Left ventricle myocardium inferior (tissue), 1 donor: ENCODE measurements around the gene AEBP2. TPM values are rescaled to one million over a fixed set of nuclear protein-coding genes. Genes with fewer than 3 reads are reported as not detected.

Experiments
- DNase-seq: peaks from one replicate; pipeline ENCODE4 v3.0.0-alpha.2; 2020
- H3K27ac ChIP-seq: fragments of 200-600 bp; replicated peaks from 2 replicates; pipeline ENCODE4 v1.8.0; 2021
- H3K27me3 ChIP-seq: fragments of 200-600 bp; 2 replicates; pipeline ENCODE4 v1.8.0; 2021; ENCODE audit warnings: low read depth
- H3K36me3 ChIP-seq: fragments of 200-600 bp; 2 replicates; pipeline ENCODE4 v1.8.0; 2021
- H3K4me1 ChIP-seq: fragments of 200-600 bp; 2 replicates; pipeline ENCODE4 v1.8.0; 2021
- H3K4me3 ChIP-seq: fragments of 200-600 bp; 2 replicates; pipeline ENCODE4 v1.8.0; 2021; ENCODE audit warnings: mild to moderate bottlenecking, moderate library complexity
- H3K9me3 ChIP-seq: fragments of 200-600 bp; replicated peaks from 2 replicates; pipeline ENCODE4 v1.8.0; 2021
- intact Hi-C: fragments of 100-400 bp; cut with micrococcal nuclease; formaldehyde crosslinking; loops from one replicate; pipeline ENCODE4 v1.11.0; 2022
- total RNA-seq: library from RNA; stranded (reverse); fragmentation: NEBNext Ultra II Directional; extraction: Animal tissue kit (Norgen Biotek cat#: 25700); gene quantifications from one replicate; pipeline ENCODE4 v1.2.1, GENCODE V29; 2021
- TF ChIP-seq, protein P1 (sequence below): fragments of 200-600 bp; IDR thresholded peaks from 2 replicates; pipeline ENCODE4 v1.8.0; 2021; ENCODE audit warnings: antibody characterized with exemption, mild to moderate bottlenecking, borderline replicate concordance
- donor health status: DM: no; HTN: yes; CAD: no; lungs with severe emphysema.

The AEBP2 gene
- total RNA-seq, 1 donor from 2014 or later: 22.8 TPM

DNA sequence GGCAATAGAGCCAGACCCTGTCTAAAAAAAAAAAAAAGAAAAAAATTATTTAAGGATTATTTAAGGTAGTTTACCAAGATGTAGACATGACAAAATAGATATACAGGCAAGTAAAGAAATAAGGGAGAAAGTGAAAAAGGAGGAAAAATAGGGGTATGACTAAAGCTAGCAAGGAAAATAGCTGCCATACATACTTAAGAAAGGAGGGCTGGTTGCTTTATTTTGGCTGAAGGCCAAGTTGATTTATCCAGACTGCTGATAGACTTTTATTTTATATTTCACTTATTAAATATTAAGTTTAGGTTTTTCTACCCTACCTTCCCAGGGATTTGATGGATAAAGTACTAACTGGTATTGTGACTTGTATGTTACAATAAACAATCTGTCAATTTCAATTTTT is 8.3 kb upstream of the AEBP2 start:
- no peak overlapping the region for H3K4me3 ChIP-seq
- peaks cover 6% of the 10 kb centered on the region for H3K4me1 ChIP-seq
- DNase-seq: no peak
- H3K27me3 ChIP-seq: no peaks in the 10 kb centered on the region
- TF ChIP-seq, protein P1, sequence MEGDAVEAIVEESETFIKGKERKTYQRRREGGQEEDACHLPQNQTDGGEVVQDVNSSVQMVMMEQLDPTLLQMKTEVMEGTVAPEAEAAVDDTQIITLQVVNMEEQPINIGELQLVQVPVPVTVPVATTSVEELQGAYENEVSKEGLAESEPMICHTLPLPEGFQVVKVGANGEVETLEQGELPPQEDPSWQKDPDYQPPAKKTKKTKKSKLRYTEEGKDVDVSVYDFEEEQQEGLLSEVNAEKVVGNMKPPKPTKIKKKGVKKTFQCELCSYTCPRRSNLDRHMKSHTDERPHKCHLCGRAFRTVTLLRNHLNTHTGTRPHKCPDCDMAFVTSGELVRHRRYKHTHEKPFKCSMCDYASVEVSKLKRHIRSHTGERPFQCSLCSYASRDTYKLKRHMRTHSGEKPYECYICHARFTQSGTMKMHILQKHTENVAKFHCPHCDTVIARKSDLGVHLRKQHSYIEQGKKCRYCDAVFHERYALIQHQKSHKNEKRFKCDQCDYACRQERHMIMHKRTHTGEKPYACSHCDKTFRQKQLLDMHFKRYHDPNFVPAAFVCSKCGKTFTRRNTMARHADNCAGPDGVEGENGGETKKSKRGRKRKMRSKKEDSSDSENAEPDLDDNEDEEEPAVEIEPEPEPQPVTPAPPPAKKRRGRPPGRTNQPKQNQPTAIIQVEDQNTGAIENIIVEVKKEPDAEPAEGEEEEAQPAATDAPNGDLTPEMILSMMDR: no peak
- H3K36me3 ChIP-seq: no peaks in the 10 kb centered on the region
- peaks cover 8% of the 10 kb centered on the region for H3K9me3 ChIP-seq
- intact Hi-C loops: no loop called here
- no peak overlapping the region for H3K27ac ChIP-seq

DNA sequence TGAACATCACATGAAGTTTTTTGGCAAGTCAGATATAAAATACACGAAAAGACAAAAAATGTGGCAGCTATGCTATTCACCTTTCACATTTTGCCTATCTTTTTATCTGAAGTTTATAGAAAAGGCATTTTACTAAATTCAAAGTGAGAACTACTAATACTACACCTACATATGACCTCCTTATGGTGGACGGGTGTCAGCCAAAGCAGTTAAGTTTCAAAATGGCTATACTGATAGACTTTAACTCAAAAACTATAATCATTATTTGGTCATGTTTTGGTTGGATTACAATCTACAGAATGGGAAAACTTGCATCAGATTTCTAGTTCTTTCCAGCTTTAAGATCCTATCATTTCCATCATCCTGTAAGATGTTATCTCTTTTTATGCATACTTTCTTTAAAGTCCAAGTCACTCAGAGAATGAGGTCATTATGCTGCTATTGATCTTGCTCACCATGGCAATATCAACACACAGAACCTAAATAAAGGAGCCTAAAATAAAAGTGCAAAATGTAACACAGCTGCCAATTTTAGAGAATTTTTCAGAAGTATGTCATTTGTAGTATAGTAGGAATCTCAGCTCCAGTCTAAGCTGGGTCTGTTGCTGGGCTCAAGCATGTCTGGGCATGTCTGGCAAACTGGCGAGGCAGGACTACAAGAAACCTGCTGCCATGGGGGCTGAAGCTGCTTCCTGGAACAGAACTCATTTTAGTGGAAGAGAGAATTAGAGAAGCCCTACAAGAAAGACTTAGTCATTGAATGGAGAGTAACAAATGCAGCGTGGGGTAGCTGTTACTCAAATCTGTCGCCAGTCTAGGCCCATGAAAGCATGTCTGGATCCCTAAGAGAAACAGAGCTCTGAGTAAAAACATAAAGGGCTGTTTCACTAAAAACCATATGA is 7.6 kb upstream of the AEBP2 start:
- H3K36me3 ChIP-seq: no peaks in the 10 kb centered on the region
- H3K27me3 ChIP-seq: no peaks in the 10 kb centered on the region
- intact Hi-C loops: no loop called here
- H3K27ac ChIP-seq: no peak overlapping the region
- H3K4me1 ChIP-seq: peaks cover 6% of the 10 kb centered on the region
- TF ChIP-seq, protein P1: no peak
- H3K4me3 ChIP-seq: no peak overlapping the region
- no peak for DNase-seq
- peaks cover 1% of the 10 kb centered on the region for H3K9me3 ChIP-seq

DNA sequence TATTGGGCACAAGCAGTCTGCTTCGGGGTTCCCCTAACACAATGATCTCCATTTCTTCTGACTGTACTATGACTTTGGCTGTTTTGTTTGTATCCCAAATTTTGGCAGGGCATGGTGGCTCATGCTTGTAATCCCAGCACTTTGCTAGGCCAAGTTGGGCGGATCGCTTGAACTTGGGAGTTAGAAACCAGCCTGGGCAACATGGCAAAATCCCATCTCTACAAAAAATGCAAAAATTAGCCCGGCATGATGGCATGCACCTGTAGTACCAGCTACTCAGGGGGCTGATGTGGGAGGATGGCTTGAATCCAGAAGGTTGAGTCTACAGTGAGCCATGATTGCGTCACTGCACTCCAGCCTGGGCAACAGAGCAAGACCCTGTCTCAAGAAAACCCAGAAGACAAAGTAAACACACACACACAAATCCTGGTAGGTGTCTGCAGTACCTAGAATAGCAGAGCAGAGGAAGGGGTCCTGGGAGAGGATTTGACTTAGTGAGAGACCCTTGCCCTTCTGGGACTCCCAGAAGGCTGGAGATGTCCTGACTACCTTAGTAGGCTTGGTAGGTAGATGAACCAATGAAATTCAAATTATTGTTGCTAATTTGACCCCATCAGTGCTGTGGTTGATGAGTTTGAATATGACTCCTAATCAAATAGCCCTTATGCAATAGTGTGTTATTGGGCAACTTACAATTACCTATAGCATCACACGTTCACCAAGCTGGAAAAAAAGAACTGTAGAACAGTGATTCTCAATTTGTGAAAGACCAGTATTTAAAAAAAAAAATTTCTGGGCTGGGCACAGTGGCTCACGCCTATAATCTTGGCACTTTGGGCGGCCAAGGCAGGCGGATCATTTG is 6.8 kb upstream of the AEBP2 start:
- intact Hi-C loops: no loop called here

DNA sequence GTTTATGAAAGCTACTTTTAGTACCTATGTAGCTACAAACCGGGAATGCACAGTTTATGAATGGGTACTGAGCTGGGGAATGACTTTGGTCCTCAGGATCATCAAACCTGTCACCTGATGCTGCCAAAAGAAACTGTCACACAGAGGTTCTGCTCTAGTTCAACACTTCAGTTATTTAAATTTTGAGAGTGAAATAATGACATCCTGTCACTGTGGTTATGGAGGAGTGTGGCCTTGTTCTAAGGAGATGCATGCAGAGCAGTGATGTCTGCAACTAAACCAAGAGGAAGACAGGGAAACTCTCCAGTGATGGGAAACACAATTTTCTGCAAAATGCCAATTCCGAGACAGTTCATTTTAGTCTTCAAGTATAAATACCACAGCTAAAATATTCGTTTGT is 4.8 kb upstream of the AEBP2 start:
- DNase-seq: no peak
- intact Hi-C loops: no loop called here
- H3K27me3 ChIP-seq: no peaks in the 10 kb centered on the region
- H3K4me1 ChIP-seq: peaks cover 7% of the 10 kb centered on the region
- H3K4me3 ChIP-seq: no peak overlapping the region
- TF ChIP-seq, protein P1: no peak
- peaks cover 4% of the 10 kb centered on the region for H3K9me3 ChIP-seq
- H3K27ac ChIP-seq: no peak overlapping the region
- no peaks in the 10 kb centered on the region for H3K36me3 ChIP-seq

More for the DNA sequence above, 6.8 kb upstream of the AEBP2 start:
- H3K36me3 ChIP-seq: no peaks in the 10 kb centered on the region
- H3K27me3 ChIP-seq: no peaks in the 10 kb centered on the region
- H3K9me3 ChIP-seq: no peaks in the 10 kb centered on the region
- TF ChIP-seq, protein P1: no peak
- no peak for DNase-seq
- no peak overlapping the region for H3K27ac ChIP-seq
- H3K4me3 ChIP-seq: no peak overlapping the region
- H3K4me1 ChIP-seq: peaks cover 6% of the 10 kb centered on the region

DNA sequence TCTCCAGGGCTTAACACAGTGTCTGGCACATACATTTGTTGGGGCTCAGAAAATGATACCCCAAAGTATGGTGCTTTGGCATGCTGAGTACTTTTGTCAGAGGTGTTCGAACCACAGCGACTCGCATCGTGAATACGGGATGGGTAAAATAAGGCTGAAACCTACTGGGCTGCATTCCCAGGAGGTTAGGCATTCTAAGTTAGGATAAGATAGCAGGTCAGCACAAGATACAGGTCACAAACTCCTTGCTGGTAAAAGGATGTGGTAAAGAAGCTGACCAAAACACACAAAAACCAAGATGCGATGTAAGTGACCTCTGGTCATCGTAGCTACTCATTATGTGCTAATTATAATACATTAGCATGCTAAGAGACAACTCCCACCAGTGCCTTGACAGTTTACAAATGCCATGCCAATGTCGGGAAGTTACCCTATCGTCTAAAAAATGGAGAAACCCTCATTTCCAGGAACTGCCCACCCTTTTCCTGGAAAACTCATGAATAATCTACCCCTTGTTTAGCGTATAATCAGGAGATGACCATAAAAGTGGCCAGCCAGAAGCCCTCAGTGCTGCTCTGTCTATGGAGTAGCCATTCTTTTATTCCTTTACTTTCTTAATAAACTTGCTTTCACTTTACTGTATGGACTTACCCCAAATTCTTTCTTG is 3.3 kb upstream of the AEBP2 start:
- TF ChIP-seq, protein P1: no peak
- Histone ChIP-seq H3K9me3 (peaks cover 4% of the 10 kb centered on the region), H3K36me3 (no peaks in the 10 kb centered on the region), H3K27ac (no peak overlapping the region), H3K4me3 (no peak overlapping the region), H3K27me3 (no peaks in the 10 kb centered on the region), H3K4me1 (peaks cover 21% of the 10 kb centered on the region)
- intact Hi-C loops: no loop called here
- DNase-seq: no peak
